Epidermal melanocyte (primary cell): Measurements from ENCODE around the gene HES2.
"Not testable (repeated sequence)": the region's sequence is repeated elsewhere in the genome, so short reads cannot be mapped to it uniquely, and the experiment has no call there.

ENCODE experiments used
- DNase-seq: peaks from one replicate; pipeline ENCODE4 v3.0.0; 2011; ENCODE audit warnings: low spot score; ENCODE audit not compliant: insufficient read length

HES2 gene

GRCh38 chr1:6437012-6437700 lies 17.4 kb upstream of the HES2 start:
- not testable (repeated sequence) for DNase-seq

- not testable (repeated sequence) for DNase-seq
Observed at GRCh38 chr1:6436277-6436676, 16.6 kb upstream of the HES2 start.

GRCh38 chr1:6435547-6435946 lies 15.8 kb upstream of the HES2 start:
- no peak for DNase-seq

GRCh38 chr1:6435129-6435528 lies 15.4 kb upstream of the HES2 start:
- DNase-seq, result no peak

GRCh38 chr1:6434186-6434585 lies 14.5 kb upstream of the HES2 start:
- DNase-seq, result no peak

GRCh38 chr1:6431645-6432579 lies 12.2 kb upstream of the HES2 start:
- not testable (repeated sequence) for DNase-seq

GRCh38 chr1:6429660-6430411 lies 10.1 kb upstream of the HES2 start:
- not testable (repeated sequence) for DNase-seq

- DNase-seq, result not testable (repeated sequence)
Observed at GRCh38 chr1:6428453-6428852, 8.7 kb upstream of the HES2 start.

GRCh38 chr1:6427441-6428390 lies 8.0 kb upstream of the HES2 start:
- DNase-seq, result no peak

GRCh38 chr1:6426972-6427350 lies 7.2 kb upstream of the HES2 start:
- DNase-seq, result no peak

- DNase-seq, result no peak
Observed at GRCh38 chr1:6426277-6426971, 6.7 kb upstream of the HES2 start.

- no peak for DNase-seq
Observed at GRCh38 chr1:6425658-6426057, 5.9 kb upstream of the HES2 start.

- no peak for DNase-seq
Observed at GRCh38 chr1:6424619-6425593, 5.2 kb upstream of the HES2 start, which contains the start of gene ESPN. Gene ESPN (plus strand): TSS chr1:6424776. CDS start chr1:6424956, 180 bp downstream.

- DNase-seq, result no peak
Observed at GRCh38 chr1:6424000-6424565, 4.4 kb upstream of the HES2 start.

- no peak for DNase-seq
Observed at GRCh38 chr1:6423321-6423999, 3.7 kb upstream of the HES2 start.

- DNase-seq, result no peak
Observed at GRCh38 chr1:6421266-6421665, 1.5 kb upstream of the HES2 start.

GRCh38 chr1:6420454-6421042 lies 829 bp upstream of the HES2 start:
- no peak for DNase-seq
